HCT116 (cell line): Measurements from ENCODE around the gene PTPA. TPM values are rescaled to one million over a fixed set of nuclear protein-coding genes. Genes with fewer than 3 reads are reported as not detected.
A peak's percentile ranks its signal among the peaks of the same experiment; 100 is the strongest.

Source experiments
- ATAC-seq: fragments of 200-7000 bp; cut with Tn5 transposase; 2 replicates; pipeline ENCODE4 v1.9.1; 2020; ENCODE audit warnings: mild to moderate bottlenecking, moderate library complexity
- BruUV-seq: library from RNA; stranded (reverse); fragments of 400-500 nt; replicated peaks from 2 replicates; lab custom pipeline; 2021; lab: Mats Ljungman, UMichigan
- CTCF ChIA-PET: fragments of 300-600 bp; sonication (Branson Sonifier 250); formaldehyde crosslinking; loops from one replicate; lab custom pipeline; 2021; ENCODE audit warnings: antibody characterized with exemption; lab: Charles Lee
- POLR2A ChIA-PET: fragments of 300-600, 350-600 bp; sonication (Branson Sonifier 250); formaldehyde crosslinking; loops from one replicate; lab custom pipeline; 2021; ENCODE audit warnings: antibody characterized with exemption; lab: Charles Lee
- RAD21 ChIA-PET, 2 experiments: fragments of 300-600 bp; sonication (Branson Sonifier 250); formaldehyde crosslinking; loops; one replicate each; lab custom pipeline; 2023; ENCODE audit warnings: low total read pairs in 2 of 2; ENCODE audit not compliant: uncharacterized antibody in 2 of 2, unreplicated experiment in 2 of 2, low non-redundant PET in 1 of 2; lab: Charles Lee
- DNase-seq: peaks from one replicate; pipeline ENCODE4 v3.0.0-alpha.2; 2010; ENCODE audit warnings: low read depth, low spot score
- H2AFZ ChIP-seq: fragments of 200-600 bp; shearing (Covaris generic), sonication (generic); 2 replicates; pipeline ENCODE4 v1.6.1; 2017; ENCODE audit warnings: low read depth, mixed run types, mixed read lengths, antibody characterized with exemption, low read length; ENCODE audit not compliant: poor library complexity, severe bottlenecking
- H3K27ac ChIP-seq: 2 replicates; pipeline ENCODE4 v1.5.1; 2012; ENCODE audit warnings: low read depth, low read length
- H3K27me3 ChIP-seq: fragments of 200-600 bp; sonication (generic); 2 replicates; pipeline ENCODE4 v1.6.1; 2016; ENCODE audit warnings: mixed run types, low read length, mixed read lengths; ENCODE audit not compliant: insufficient read depth
- H3K36me3 ChIP-seq, 2 experiments: fragments of 200-500 bp in 1 of 2; fragments of 200-600 bp in 1 of 2; sonication (Bioruptor generic) in 1 of 2; sonication (generic) in 1 of 2; 2 replicates each; pipeline versions ENCODE4 v1.5.1 to v1.6.1; 2014 to 2016; ENCODE audit warnings: low read length in 2 of 2, inconsistent platforms in 1 of 2, mixed read lengths in 1 of 2, mixed run types in 1 of 2; ENCODE audit not compliant: insufficient read depth in 2 of 2, control insufficient read depth in 1 of 2
- H3K4me1 ChIP-seq, 2 experiments: fragments of 200-600 bp in 1 of 2; sonication (generic) in 1 of 2; 2 replicates each; pipeline versions ENCODE4 v1.5.1 to v1.6.1; 2012 to 2017; ENCODE audit warnings: low read length in 2 of 2, inconsistent platforms in 1 of 2, mild to moderate bottlenecking in 1 of 2, mixed read lengths in 1 of 2, mixed run types in 1 of 2, moderate library complexity in 1 of 2; ENCODE audit not compliant: insufficient read depth in 2 of 2, control insufficient read depth in 1 of 2
- H3K4me2 ChIP-seq: fragments of 200-600 bp; sonication (generic); 2 replicates; pipeline ENCODE4 v1.6.1; 2017; ENCODE audit warnings: mixed run types, low read length, mixed read lengths
- H3K4me3 ChIP-seq, 2 experiments: fragments of 200-600 bp in 1 of 2; sonication (generic) in 1 of 2; replicated peaks in 1 of 2; 2 replicates each; pipeline ENCODE4 v1.5.1; 2011 to 2016; ENCODE audit warnings: low read length in 2 of 2, control low read depth in 1 of 2, low read depth in 1 of 2, mild to moderate bottlenecking in 1 of 2, mixed read lengths in 1 of 2, mixed run types in 1 of 2
- H3K79me2 ChIP-seq: fragments of 200-600 bp; sonication (generic); 2 replicates; pipeline ENCODE4 v1.6.1; 2017; ENCODE audit warnings: mild to moderate bottlenecking, mixed run types, low read length, moderate library complexity, mixed read lengths; ENCODE audit not compliant: insufficient read depth
- H3K9ac ChIP-seq: fragments of 200-600 bp; sonication (generic); 2 replicates; pipeline ENCODE4 v1.6.1; 2016; ENCODE audit warnings: low read length, mixed read lengths
- H3K9me2 ChIP-seq: fragments of 200-600 bp; sonication (generic), shearing (Covaris generic); 2 replicates; pipeline ENCODE4 v1.6.1; 2017; ENCODE audit warnings: mixed run types, mild to moderate bottlenecking, moderate library complexity; ENCODE audit not compliant: insufficient read depth
- H3K9me3 ChIP-seq, 2 experiments: fragments of 200-500 bp in 1 of 2; fragments of 200-600 bp in 1 of 2; sonication (Bioruptor generic) in 1 of 2; sonication (generic) in 1 of 2; 2 replicates each; pipeline ENCODE4 v1.6.1; 2014 to 2017; ENCODE audit warnings: low read length in 2 of 2, mixed read lengths in 2 of 2, inconsistent platforms in 1 of 2, low read depth in 1 of 2, mild to moderate bottlenecking in 1 of 2, mixed run types in 1 of 2, moderate library complexity in 1 of 2; ENCODE audit not compliant: control insufficient read depth in 1 of 2, insufficient read depth in 1 of 2
- H4K20me1 ChIP-seq: fragments of 200-600 bp; sonication (generic), shearing (Covaris generic); 2 replicates; pipeline ENCODE4 v1.6.1; 2017; ENCODE audit warnings: mixed run types, mild to moderate bottlenecking, moderate library complexity; ENCODE audit not compliant: insufficient read depth
- CBX3 ChIP-seq: IDR thresholded peaks from 2 replicates; pipeline ENCODE4 v1.6.1; 2012; ENCODE audit warnings: low read depth
- CEBPB ChIP-seq: IDR thresholded peaks from 2 replicates; pipeline ENCODE4 v1.6.1; 2012; ENCODE audit warnings: low read depth
- EGR1 ChIP-seq: IDR thresholded peaks from 2 replicates; pipeline ENCODE4 v1.6.1; 2012; ENCODE audit warnings: low read depth
- ELF1 ChIP-seq: IDR thresholded peaks from 2 replicates; pipeline ENCODE4 v1.6.1; 2012; ENCODE audit warnings: low read depth, borderline replicate concordance
- FOSL1 ChIP-seq: IDR thresholded peaks from 2 replicates; pipeline ENCODE4 v1.6.1; 2012; ENCODE audit warnings: low read depth
- JUND ChIP-seq: IDR thresholded peaks from 2 replicates; pipeline ENCODE4 v1.6.1; 2012
- POLR2A ChIP-seq: IDR thresholded peaks from 2 replicates; pipeline ENCODE4 v1.7.0; 2011; ENCODE audit warnings: borderline replicate concordance; ENCODE audit not compliant: insufficient read depth, insufficient read length; ENCODE audit errors: extremely low read depth
- POLR2AphosphoS5 ChIP-seq: IDR thresholded peaks from 2 replicates; pipeline ENCODE4 v1.6.1; 2011; ENCODE audit warnings: mild to moderate bottlenecking, low read depth, low read length, moderate library complexity
- RAD21 ChIP-seq: IDR thresholded peaks from 2 replicates; pipeline ENCODE4 v1.6.1; 2012; ENCODE audit warnings: low read depth, mild to moderate bottlenecking
- SIN3A ChIP-seq: IDR thresholded peaks from 2 replicates; pipeline ENCODE4 v1.6.1; 2012; ENCODE audit warnings: low read depth
- SRF ChIP-seq: IDR thresholded peaks from 2 replicates; pipeline ENCODE4 v1.6.1; 2012; ENCODE audit warnings: low read depth
- ZFX ChIP-seq: fragments of 450-650 bp; IDR thresholded peaks from 2 replicates; pipeline ENCODE4 v1.6.1; 2017
- ZNF274 ChIP-seq: fragments of 200-500 bp; sonication (Bioruptor generic); IDR thresholded peaks from 2 replicates; pipeline ENCODE4 v1.6.1; 2014; ENCODE audit warnings: mild to moderate bottlenecking, low read depth, low read length, inconsistent platforms
- intact Hi-C: fragments of 100-400 bp; cut with micrococcal nuclease; formaldehyde crosslinking; loops from 2 replicates; pipeline ENCODE4 v1.10.0; 2022
- total RNA-seq: library from RNA; stranded (reverse); gene quantifications from one replicate; pipeline ENCODE4 v1.2.1, GENCODE V29; 2021; ENCODE audit not compliant: unreplicated experiment
- TF ChIP-seq, protein P1 (sequence below): IDR thresholded peaks from 2 replicates; pipeline ENCODE4 v1.6.1; 2012
- TF ChIP-seq, protein P2 (sequence below), 3 experiments: fragments of 200-600 bp in 1 of 3; sonication (generic) in 1 of 3; IDR thresholded peaks in 2 of 3; conservative IDR thresholded peaks in 1 of 3; 2 replicates each; pipeline ENCODE4 v1.5.1; 2012 to 2017; ENCODE audit warnings: low read depth in 2 of 3, low read length in 2 of 3, antibody characterized with exemption in 1 of 3, borderline replicate concordance in 1 of 3, control low read depth in 1 of 3, mild to moderate bottlenecking in 1 of 3, mixed read lengths in 1 of 3, mixed run types in 1 of 3, moderate library complexity in 1 of 3; ENCODE audit not compliant: insufficient read depth in 1 of 3
- TF ChIP-seq, protein P3 (sequence below): IDR thresholded peaks from 2 replicates; pipeline ENCODE4 v1.6.1; 2011; ENCODE audit warnings: mild to moderate bottlenecking, low read length, moderate library complexity; ENCODE audit not compliant: insufficient replicate concordance; ENCODE audit errors: extremely low read depth

The PTPA gene
- total RNA-seq, 1 experiment from 2014 or later, result 177 TPM

DNA sequence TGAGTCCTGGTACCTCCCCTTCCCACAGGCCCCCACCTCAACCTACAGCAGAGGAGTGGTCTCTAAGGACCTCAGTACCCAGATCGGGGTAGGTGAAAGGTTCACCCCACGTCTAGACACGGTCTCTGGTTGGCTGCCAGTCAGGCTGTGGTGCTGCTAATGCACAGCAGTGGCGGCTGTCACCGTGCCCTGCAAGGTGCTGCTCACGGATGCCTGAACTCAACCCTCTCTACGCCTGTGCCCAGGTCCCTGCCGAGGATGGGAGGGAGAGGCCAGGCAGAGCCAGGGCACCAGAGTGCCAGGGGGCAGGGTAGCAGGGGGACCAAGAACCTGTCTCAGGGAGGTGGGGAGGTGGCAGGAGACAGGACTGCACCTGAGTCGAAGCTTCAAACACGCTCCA lies 52.5 kb downstream of the PTPA start:
- Histone ChIP-seq H3K36me3 (no peaks in the 10 kb centered on the region), H2AFZ (no peak overlapping the region), H3K4me3 (no peak overlapping the region), H4K20me1 (no peaks in the 10 kb centered on the region), H3K9ac (no peak overlapping the region), H3K9me2 (no peaks in the 10 kb centered on the region), H3K27ac (peak overlapping the region; percentile 33), H3K79me2 (no peaks in the 10 kb centered on the region), H3K9me3 (no peaks in the 10 kb centered on the region), H3K4me2 (no peak overlapping the region), H3K4me1 (peaks cover 48 to 61% of the 10 kb centered on the region in 2 experiments), H3K27me3 (no peaks in the 10 kb centered on the region)
- ChIA-PET POLR2A (interaction anchor here (1.5 kb wide), 1 partner anchor 14 kb away, joined by 4 read pairs; the partner anchor contains the start of gene IER5L), RAD21 (no interaction called here), CTCF (interaction anchor here (1.3 to 1.6 kb wide), 2 partner anchors 21 to 23 kb away, joined by 3 to 5 read pairs; no protein-coding TSS in a partner anchor)
- ATAC-seq, result no peak
- no TSS peak for BruUV-seq
- no peak for DNase-seq
- no peak for TF ChIP-seq RAD21
- TF ChIP-seq FOSL1, result no peak
- TF ChIP-seq ELF1, result no peak
- TF ChIP-seq, protein P1, sequence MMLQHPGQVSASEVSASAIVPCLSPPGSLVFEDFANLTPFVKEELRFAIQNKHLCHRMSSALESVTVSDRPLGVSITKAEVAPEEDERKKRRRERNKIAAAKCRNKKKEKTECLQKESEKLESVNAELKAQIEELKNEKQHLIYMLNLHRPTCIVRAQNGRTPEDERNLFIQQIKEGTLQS, result no peak
- no peak for TF ChIP-seq EGR1
- no peak for TF ChIP-seq SIN3A
- TF ChIP-seq ZNF274, result no peak
- no peak for TF ChIP-seq POLR2A
- no peak for TF ChIP-seq ZFX
- TF ChIP-seq, protein P2, sequence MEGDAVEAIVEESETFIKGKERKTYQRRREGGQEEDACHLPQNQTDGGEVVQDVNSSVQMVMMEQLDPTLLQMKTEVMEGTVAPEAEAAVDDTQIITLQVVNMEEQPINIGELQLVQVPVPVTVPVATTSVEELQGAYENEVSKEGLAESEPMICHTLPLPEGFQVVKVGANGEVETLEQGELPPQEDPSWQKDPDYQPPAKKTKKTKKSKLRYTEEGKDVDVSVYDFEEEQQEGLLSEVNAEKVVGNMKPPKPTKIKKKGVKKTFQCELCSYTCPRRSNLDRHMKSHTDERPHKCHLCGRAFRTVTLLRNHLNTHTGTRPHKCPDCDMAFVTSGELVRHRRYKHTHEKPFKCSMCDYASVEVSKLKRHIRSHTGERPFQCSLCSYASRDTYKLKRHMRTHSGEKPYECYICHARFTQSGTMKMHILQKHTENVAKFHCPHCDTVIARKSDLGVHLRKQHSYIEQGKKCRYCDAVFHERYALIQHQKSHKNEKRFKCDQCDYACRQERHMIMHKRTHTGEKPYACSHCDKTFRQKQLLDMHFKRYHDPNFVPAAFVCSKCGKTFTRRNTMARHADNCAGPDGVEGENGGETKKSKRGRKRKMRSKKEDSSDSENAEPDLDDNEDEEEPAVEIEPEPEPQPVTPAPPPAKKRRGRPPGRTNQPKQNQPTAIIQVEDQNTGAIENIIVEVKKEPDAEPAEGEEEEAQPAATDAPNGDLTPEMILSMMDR (IDR thresholded peaks at IDR 0.05 in 2 of 3, conservative IDR thresholded peaks at IDR 0.05 in 1 of 3; ENCODE audit: borderline replicate concordance in 1 of 3, insufficient read depth in 1 of 3, low read depth in 2 of 3, low read length in 2 of 3), result no peak
- TF ChIP-seq JUND, result no peak
- TF ChIP-seq, protein P3, sequence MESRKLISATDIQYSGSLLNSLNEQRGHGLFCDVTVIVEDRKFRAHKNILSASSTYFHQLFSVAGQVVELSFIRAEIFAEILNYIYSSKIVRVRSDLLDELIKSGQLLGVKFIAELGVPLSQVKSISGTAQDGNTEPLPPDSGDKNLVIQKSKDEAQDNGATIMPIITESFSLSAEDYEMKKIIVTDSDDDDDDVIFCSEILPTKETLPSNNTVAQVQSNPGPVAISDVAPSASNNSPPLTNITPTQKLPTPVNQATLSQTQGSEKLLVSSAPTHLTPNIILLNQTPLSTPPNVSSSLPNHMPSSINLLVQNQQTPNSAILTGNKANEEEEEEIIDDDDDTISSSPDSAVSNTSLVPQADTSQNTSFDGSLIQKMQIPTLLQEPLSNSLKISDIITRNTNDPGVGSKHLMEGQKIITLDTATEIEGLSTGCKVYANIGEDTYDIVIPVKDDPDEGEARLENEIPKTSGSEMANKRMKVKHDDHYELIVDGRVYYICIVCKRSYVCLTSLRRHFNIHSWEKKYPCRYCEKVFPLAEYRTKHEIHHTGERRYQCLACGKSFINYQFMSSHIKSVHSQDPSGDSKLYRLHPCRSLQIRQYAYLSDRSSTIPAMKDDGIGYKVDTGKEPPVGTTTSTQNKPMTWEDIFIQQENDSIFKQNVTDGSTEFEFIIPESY, result no peak
- TF ChIP-seq POLR2AphosphoS5, result no peak
- TF ChIP-seq CBX3, result no peak
- no peak for TF ChIP-seq SRF
- TF ChIP-seq CEBPB, result no peak
- intact Hi-C loops, result no loop called here
